SKM-1 (cell line): ENCODE measurements around the gene RC3H2.

Experiments
- DNase-seq: peaks from one replicate; lab custom pipeline; 2025; ENCODE audit not compliant: unreplicated experiment; lab: John Stamatoyannopoulos, UW

The RC3H2 gene

GRCh38 chr9:122807271-122807900 is 97.8 kb downstream of the RC3H2 start:
- DNase-seq = no peak

- no peak for DNase-seq
Measured at GRCh38 chr9:122806661-122807060, 98.5 kb downstream of the RC3H2 start.

- DNase-seq = no peak
Measured at GRCh38 chr9:122800066-122801060, 104.8 kb downstream of the RC3H2 start, which contains the start of gene OR1K1. Gene OR1K1, plus strand, starts transcription at chr9:122800123. Its CDS starts 0 bp downstream, at chr9:122800123.

GRCh38 chr9:122797316-122798063 is 107.7 kb downstream of the RC3H2 start:
- DNase-seq = no peak
